HFFc6 (cell line): ENCODE results near the gene SLC34A3. TPM values are rescaled to one million over a fixed set of nuclear protein-coding genes. Genes with fewer than 3 reads are reported as not detected.

ENCODE experiments used
- DNase-seq: peaks from one replicate; pipeline ENCODE4 v3.0.0-alpha.2; 2018
- H3K27ac Mint-ChIP-seq: 2 replicates; pipeline ENCODE4 v1.8.0; 2020; ENCODE audit warnings: mild to moderate bottlenecking, mixed read lengths
- H3K27me3 Mint-ChIP-seq: 2 replicates; pipeline ENCODE4 v1.8.0; 2021; ENCODE audit warnings: mild to moderate bottlenecking, moderate library complexity, mixed read lengths; ENCODE audit not compliant: insufficient read depth
- H3K36me3 Mint-ChIP-seq: 2 replicates; pipeline ENCODE4 v1.8.0; 2021; ENCODE audit warnings: low read depth, mixed read lengths
- H3K4me1 Mint-ChIP-seq: 2 replicates; pipeline ENCODE4 v1.8.0; 2020; ENCODE audit warnings: low read depth, mixed read lengths
- H3K4me3 Mint-ChIP-seq: 2 replicates; pipeline ENCODE4 v1.8.0; 2020; ENCODE audit warnings: mild to moderate bottlenecking, moderate library complexity, mixed read lengths
- H3K9me3 Mint-ChIP-seq: 2 replicates; pipeline ENCODE4 v1.8.0; 2020; ENCODE audit warnings: mild to moderate bottlenecking, mixed read lengths
- total RNA-seq, 6 experiments: library from RNA; stranded (reverse); fragmentation: NEBNext Ultra II Directional; extraction: Animal tissue kit (Norgen Biotek cat#: 25700); gene quantifications; 2 replicates in 1 of 6; 3 replicates in 5 of 6; pipeline ENCODE4 v1.2.3, GENCODE V29; 2021
- TF ChIP-seq, protein P1 (sequence below): fragments of 200-600 bp; sonication (generic); IDR thresholded peaks from 2 replicates; pipeline ENCODE4 v1.5.0; 2021; ENCODE audit warnings: antibody characterized with exemption, mild to moderate bottlenecking

SLC34A3 gene
- total RNA-seq, 6 experiments from 2014 or later: not detected

DNA sequence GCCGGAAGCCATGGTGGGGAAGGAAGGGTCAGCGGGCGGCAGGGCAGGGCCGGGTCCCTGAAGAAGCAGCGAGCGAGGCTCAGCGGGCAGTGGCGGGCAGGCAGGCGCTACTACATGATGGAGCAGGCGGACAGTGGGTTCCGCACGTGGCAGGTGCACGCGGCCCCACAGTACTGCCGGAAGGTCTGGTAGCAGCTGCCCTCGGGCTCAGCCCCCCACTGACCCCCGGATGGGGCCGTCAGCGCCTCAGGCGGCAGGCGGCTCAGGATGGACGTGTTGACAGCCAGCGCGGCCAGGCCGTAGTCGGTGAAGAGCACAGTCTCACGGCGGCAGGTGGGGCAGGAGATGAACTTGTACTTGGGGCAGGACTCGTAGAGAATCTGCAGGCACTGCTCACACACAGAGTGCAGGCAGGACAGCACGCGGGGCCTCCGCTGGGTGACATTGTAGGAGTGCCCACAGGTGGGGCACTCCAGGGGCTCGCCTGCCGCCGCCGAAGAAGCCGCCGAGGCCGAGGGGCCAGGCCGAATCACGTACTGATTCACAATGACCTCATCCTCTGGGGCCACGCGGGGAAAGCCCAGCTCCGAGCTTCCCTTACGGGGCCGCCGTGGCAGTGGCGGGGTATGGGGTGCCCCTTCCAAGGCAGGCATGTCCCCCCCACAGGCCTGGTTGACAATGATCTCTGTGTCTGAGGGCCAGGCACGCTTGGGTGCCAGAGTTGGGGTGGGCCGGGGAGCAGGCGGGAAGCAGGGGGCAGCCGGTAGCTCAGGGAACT lies 10.2 kb upstream of the SLC34A3 start:
- DNase-seq: no peak
- Mint-ChIP-seq H3K27me3 (no peaks in the 10 kb centered on the region; the same call in 1 of the 2 replicates), H3K4me3 (no peak overlapping the region), H3K27ac (no peak overlapping the region), H3K36me3 (no peaks in the 10 kb centered on the region), H3K4me1 (peaks cover 5% of the 10 kb centered on the region; the same call in 1 of the 2 replicates), H3K9me3 (no peaks in the 10 kb centered on the region)
- TF ChIP-seq, protein P1, sequence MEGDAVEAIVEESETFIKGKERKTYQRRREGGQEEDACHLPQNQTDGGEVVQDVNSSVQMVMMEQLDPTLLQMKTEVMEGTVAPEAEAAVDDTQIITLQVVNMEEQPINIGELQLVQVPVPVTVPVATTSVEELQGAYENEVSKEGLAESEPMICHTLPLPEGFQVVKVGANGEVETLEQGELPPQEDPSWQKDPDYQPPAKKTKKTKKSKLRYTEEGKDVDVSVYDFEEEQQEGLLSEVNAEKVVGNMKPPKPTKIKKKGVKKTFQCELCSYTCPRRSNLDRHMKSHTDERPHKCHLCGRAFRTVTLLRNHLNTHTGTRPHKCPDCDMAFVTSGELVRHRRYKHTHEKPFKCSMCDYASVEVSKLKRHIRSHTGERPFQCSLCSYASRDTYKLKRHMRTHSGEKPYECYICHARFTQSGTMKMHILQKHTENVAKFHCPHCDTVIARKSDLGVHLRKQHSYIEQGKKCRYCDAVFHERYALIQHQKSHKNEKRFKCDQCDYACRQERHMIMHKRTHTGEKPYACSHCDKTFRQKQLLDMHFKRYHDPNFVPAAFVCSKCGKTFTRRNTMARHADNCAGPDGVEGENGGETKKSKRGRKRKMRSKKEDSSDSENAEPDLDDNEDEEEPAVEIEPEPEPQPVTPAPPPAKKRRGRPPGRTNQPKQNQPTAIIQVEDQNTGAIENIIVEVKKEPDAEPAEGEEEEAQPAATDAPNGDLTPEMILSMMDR: no peak

DNA sequence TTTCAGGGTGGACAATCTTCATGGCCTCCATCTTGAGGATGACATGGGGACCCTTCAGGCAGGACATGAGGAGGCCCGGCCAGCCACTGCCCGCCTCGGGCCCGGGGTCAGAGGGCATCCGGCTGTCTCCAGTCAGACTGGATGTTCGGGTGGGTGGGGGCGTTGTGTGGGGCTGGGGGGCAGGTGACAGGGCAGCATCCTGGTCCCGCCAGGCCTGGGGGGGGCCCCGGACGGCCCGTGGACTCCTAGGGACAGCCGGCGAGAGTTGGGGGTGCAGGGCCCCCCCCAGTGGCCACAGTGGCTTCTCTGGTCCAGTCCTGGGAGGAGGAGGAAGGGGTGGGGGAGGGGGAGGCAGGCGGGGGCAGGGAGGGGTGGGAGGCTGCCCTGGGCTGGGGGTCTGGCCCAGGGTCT lies 9.6 kb upstream of the SLC34A3 start:
- no peak overlapping the region for H3K4me3 Mint-ChIP-seq
- H3K4me1 Mint-ChIP-seq: peaks cover 5% of the 10 kb centered on the region; the same call in 1 of the 2 replicates
- H3K27me3 Mint-ChIP-seq: no peaks in the 10 kb centered on the region; the same call in 1 of the 2 replicates
- H3K27ac Mint-ChIP-seq: no peak overlapping the region
- no peak for DNase-seq
- no peaks in the 10 kb centered on the region for H3K9me3 Mint-ChIP-seq
- TF ChIP-seq, protein P1: no peak
- no peaks in the 10 kb centered on the region for H3K36me3 Mint-ChIP-seq

DNA sequence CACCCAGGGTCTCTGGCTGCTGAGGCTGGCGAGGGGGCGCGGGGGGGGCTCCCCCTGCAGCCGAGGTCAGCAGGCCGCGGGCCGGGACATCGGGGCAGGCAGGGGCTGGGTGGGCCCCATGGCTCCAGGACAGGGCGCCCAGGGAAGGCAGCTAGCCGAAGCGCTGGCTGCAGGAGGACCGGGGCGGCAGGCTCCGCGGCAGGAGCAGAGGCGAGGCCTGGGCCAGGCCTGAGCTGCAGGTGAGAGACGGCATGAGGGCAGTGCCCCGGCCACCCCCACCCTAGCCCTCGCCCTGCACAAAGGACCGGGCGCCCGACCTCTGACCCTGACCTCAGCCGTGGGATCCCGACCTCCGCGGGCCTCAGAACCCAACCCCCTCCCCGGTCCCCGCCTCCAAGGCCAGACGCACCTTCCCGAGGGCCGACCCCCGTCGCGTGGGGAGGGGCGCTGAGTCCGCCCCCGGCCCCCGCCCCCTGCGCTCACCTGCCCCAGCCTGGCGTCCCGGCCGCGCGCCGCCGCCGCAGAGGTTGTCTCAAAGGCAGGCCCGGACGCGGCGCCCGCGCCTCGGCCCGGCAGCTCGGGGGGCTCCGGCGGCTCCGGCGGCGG lies 9.1 kb upstream of the SLC34A3 start:
- Mint-ChIP-seq H3K4me3 (no peak overlapping the region), H3K27ac (no peak overlapping the region), H3K27me3 (no peaks in the 10 kb centered on the region; the same call in 1 of the 2 replicates), H3K36me3 (no peaks in the 10 kb centered on the region), H3K9me3 (no peaks in the 10 kb centered on the region), H3K4me1 (peaks cover 5% of the 10 kb centered on the region; the same call in 1 of the 2 replicates)
- TF ChIP-seq, protein P1: peak; percentile 8; the same call in 1 of the 2 replicates
- DNase-seq: no peak

DNA sequence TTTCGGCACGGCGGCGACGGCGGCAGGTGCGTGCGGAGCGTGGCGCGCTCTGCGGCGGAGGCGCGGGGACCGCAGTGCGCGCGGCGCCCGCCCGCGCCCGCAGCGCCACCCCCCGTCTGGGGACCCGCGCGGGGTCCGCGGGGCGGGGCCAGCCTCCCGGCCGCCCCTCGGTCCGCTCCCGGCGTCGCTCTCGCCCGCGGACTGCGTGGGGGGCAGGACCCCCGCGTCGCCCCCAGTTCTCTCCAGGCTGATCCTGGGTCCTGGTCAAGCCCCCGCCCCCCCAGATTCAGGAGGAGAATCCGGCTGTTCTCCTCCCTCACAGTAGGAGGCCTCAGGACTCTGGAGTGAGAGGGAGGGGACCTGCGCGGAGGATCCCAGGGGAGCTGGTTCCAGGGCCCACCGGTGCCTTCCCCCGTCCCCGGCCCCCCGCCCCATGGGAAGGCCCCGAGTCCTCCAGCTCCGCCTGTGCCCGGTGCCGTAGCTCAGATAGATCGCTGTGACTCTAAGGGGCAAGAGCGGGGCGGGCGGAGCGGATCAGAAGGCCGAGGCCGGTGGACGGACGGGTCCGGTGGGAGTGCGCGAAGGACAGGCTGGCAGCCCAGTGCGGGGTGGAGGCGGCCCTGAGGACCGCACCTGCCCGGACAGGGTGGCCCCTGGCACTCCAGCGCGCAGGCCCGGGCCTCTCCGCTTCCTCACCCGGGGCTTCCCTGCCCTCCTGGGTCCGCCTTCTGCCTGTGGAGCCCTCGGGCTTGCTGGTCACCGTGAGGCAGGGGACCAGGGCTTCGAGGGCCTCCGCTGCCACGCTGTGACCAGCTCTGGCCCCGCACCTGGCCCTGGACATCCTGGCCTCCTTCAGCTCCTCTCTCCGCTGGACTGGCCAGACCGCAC lies 8.3 kb upstream of the SLC34A3 start, which contains the start of gene RNF208:
TSS of gene RNF208 (minus strand) at position 51 of the 888 bp plus-strand sequence. CDS start 1,028 bp downstream, outside the sequence.
- Mint-ChIP-seq H3K9me3 (no peaks in the 10 kb centered on the region), H3K4me3 (peak within 1 kb of the TSS; percentile 81), H3K4me1 (peaks cover 7% of the 10 kb centered on the region), H3K27ac (peak within 1 kb of the TSS; percentile 73), H3K36me3 (no peaks in the 10 kb centered on the region), H3K27me3 (no peaks in the 10 kb centered on the region; the same call in 1 of the 2 replicates)
- no peak for DNase-seq
- TF ChIP-seq, protein P1: no peak
